ENCODE results near the gene RFFL. TPM values are rescaled to one million over a fixed set of nuclear protein-coding genes. Genes with fewer than 3 reads are reported as not detected.

RFFL gene
- total and polyA plus RNA-seq, 9 of the 15 experiments (the other 6 are each of a cell fraction or from before 2014, with no cell fraction given), result 3.4 to 18.1 (median 12.8) TPM

DNA sequence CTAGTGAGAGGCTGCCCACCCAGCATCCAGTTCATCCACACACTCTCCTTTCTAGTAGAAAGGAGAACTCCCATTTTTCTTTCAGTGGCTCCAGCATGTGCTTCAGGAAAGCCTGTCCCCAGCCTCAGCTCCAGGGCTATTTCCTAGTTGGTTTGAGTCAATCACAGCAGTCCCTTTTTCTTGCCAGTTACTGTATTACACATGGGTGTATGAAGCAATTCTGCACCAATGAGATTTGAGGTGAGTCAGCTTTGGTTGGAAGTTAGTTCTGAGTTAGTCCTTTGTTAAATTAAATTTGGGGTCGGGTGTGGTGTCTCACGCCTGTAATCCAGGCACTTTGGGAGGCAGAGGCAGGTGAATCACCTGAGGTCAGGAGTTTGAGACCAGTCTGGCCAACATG lies 31.4 kb upstream of the RFFL start:
- ATAC-seq, result no peak
- 33% methylated on average over 2 of the region's 2 CpGs for WGBS (ENCODE audit: insufficient coverage, low coverage, missing lambda C conversion rate)
- Histone ChIP-seq H3K79me2 (ENCODE audit: control insufficient read depth, insufficient read depth, low read length) (no peaks in the 10 kb centered on the region), H3K4me2 (ENCODE audit: insufficient read depth, low read length) (no peak overlapping the region), H3K4me3 (no peak overlapping the region), H3K9ac (ENCODE audit: insufficient read depth in 1 of 2, low read depth in 2 of 2, low read length in 2 of 2) (no peak overlapping the region), H3K9me3 (replicated peaks; ENCODE audit: control insufficient read depth, insufficient read depth, low read depth, low read length) (no peaks in the 10 kb centered on the region), H3K4me1 (replicated peaks in 1 of 2; ENCODE audit: control insufficient read depth in 2 of 2, insufficient read depth in 2 of 2, low read length in 2 of 2) (peaks cover under 1 to 2% of the 10 kb centered on the region in 2 experiments; a peak in 4 of 5 replicates), H3K9me1 (ENCODE audit: control insufficient read depth, insufficient read depth, low read length) (no peaks in the 10 kb centered on the region), H2AFZ (ENCODE audit: low read depth, low read length) (no peak overlapping the region), H3K27me3 (ENCODE audit: control insufficient read depth in 2 of 2, insufficient read depth in 2 of 2, low read length in 2 of 2) (no peaks in the 10 kb centered on the region), H3K27ac (ENCODE audit: extremely low read depth, low read depth, low read length) (no peak overlapping the region), H4K20me1 (replicated peaks; ENCODE audit: control insufficient read depth, insufficient read depth, low read length) (no peaks in the 10 kb centered on the region), H3K36me3 (ENCODE audit: control insufficient read depth, insufficient read depth, low read length) (peaks cover 18% of the 10 kb centered on the region; the same call in 2 of the 3 replicates)
- no peak for FAIRE-seq
- CTCF ChIA-PET (ENCODE audit: low intra/inter-chr PET ratio), result no interaction called here
- TF ChIP-seq RUNX1 (IDR thresholded peaks at IDR 0.05; ENCODE audit: low read depth) (no peak), RBM22 (IDR thresholded peaks at IDR 0.05; ENCODE audit: low read depth, low read length, poor library complexity, severe bottlenecking) (no peak), XRCC4 (IDR thresholded peaks at IDR 0.05; ENCODE audit: extremely low read depth, insufficient read depth, insufficient read length) (no peak), ZNF384 (IDR thresholded peaks at IDR 0.05; ENCODE audit: low read depth, low read length) (no peak), RAD21 (CRISPR knock-in tag; conservative IDR thresholded peaks at IDR 0.05 in 1 of 2, IDR thresholded peaks at IDR 0.05 in 1 of 2) (no peak), ZNF764 (CRISPR knock-in tag; IDR thresholded peaks at IDR 0.05; ENCODE audit: low read depth) (no peak), ARID2 (IDR thresholded peaks at IDR 0.05) (no peak), CEBPG (CRISPR knock-in tag; IDR thresholded peaks at IDR 0.05) (no peak), CEBPG (tag; conservative IDR thresholded peaks at IDR 0.05 in 1 of 2, IDR thresholded peaks at IDR 0.05 in 1 of 2) (peak in 1 of 2 experiments; percentile 27; a peak in 1 of 4 replicates), RBM25 (IDR thresholded peaks at IDR 0.05; ENCODE audit: low read depth, low read length, severe bottlenecking) (no peak)
- TF ChIP-seq, protein P1, sequence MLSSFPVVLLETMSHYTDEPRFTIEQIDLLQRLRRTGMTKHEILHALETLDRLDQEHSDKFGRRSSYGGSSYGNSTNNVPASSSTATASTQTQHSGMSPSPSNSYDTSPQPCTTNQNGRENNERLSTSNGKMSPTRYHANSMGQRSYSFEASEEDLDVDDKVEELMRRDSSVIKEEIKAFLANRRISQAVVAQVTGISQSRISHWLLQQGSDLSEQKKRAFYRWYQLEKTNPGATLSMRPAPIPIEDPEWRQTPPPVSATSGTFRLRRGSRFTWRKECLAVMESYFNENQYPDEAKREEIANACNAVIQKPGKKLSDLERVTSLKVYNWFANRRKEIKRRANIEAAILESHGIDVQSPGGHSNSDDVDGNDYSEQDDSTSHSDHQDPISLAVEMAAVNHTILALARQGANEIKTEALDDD (IDR thresholded peaks at IDR 0.05), result peak; percentile 52; the same call in 1 of the 2 replicates
- TF ChIP-seq, protein P2, sequence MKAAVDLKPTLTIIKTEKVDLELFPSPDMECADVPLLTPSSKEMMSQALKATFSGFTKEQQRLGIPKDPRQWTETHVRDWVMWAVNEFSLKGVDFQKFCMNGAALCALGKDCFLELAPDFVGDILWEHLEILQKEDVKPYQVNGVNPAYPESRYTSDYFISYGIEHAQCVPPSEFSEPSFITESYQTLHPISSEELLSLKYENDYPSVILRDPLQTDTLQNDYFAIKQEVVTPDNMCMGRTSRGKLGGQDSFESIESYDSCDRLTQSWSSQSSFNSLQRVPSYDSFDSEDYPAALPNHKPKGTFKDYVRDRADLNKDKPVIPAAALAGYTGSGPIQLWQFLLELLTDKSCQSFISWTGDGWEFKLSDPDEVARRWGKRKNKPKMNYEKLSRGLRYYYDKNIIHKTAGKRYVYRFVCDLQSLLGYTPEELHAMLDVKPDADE (conservative IDR thresholded peaks at IDR 0.05; ENCODE audit: control insufficient read depth, low read depth, low read length), result no peak
- TF ChIP-seq, protein P3, sequence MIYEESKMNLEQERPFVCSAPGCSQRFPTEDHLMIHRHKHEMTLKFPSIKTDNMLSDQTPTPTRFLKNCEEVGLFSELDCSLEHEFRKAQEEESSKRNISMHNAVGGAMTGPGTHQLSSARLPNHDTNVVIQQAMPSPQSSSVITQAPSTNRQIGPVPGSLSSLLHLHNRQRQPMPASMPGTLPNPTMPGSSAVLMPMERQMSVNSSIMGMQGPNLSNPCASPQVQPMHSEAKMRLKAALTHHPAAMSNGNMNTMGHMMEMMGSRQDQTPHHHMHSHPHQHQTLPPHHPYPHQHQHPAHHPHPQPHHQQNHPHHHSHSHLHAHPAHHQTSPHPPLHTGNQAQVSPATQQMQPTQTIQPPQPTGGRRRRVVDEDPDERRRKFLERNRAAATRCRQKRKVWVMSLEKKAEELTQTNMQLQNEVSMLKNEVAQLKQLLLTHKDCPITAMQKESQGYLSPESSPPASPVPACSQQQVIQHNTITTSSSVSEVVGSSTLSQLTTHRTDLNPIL (CRISPR knock-in tag; IDR thresholded peaks at IDR 0.05), result no peak
- TF ChIP-seq, protein P4, sequence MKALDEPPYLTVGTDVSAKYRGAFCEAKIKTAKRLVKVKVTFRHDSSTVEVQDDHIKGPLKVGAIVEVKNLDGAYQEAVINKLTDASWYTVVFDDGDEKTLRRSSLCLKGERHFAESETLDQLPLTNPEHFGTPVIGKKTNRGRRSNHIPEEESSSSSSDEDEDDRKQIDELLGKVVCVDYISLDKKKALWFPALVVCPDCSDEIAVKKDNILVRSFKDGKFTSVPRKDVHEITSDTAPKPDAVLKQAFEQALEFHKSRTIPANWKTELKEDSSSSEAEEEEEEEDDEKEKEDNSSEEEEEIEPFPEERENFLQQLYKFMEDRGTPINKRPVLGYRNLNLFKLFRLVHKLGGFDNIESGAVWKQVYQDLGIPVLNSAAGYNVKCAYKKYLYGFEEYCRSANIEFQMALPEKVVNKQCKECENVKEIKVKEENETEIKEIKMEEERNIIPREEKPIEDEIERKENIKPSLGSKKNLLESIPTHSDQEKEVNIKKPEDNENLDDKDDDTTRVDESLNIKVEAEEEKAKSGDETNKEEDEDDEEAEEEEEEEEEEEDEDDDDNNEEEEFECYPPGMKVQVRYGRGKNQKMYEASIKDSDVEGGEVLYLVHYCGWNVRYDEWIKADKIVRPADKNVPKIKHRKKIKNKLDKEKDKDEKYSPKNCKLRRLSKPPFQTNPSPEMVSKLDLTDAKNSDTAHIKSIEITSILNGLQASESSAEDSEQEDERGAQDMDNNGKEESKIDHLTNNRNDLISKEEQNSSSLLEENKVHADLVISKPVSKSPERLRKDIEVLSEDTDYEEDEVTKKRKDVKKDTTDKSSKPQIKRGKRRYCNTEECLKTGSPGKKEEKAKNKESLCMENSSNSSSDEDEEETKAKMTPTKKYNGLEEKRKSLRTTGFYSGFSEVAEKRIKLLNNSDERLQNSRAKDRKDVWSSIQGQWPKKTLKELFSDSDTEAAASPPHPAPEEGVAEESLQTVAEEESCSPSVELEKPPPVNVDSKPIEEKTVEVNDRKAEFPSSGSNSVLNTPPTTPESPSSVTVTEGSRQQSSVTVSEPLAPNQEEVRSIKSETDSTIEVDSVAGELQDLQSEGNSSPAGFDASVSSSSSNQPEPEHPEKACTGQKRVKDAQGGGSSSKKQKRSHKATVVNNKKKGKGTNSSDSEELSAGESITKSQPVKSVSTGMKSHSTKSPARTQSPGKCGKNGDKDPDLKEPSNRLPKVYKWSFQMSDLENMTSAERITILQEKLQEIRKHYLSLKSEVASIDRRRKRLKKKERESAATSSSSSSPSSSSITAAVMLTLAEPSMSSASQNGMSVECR (CRISPR knock-in tag; IDR thresholded peaks at IDR 0.05), result no peak
- intact Hi-C loops (cut with micrococcal nuclease), result no loop called here
- in situ Hi-C loops (cut with MboI), result loop anchor here (5.0 kb wide), 1 partner anchor 98 kb away; no protein-coding TSS in a partner anchor
- POLR2A ChIA-PET, result interaction anchor here (0.6 to 2.2 kb wide), 4 partner anchors 9 to 489 kb away, joined by 3 to 9 read pairs (median 4); no protein-coding TSS in a partner anchor
- BruUV-seq (replicated peaks), result no TSS peak
- no peak for DNase-seq (ENCODE audit: extremely low read depth in 1 of 4, low spot score in 3 of 4)

All from K562 (cell line).